ENCODE measurements around the gene TANC1.

TANC1 gene

DNA sequence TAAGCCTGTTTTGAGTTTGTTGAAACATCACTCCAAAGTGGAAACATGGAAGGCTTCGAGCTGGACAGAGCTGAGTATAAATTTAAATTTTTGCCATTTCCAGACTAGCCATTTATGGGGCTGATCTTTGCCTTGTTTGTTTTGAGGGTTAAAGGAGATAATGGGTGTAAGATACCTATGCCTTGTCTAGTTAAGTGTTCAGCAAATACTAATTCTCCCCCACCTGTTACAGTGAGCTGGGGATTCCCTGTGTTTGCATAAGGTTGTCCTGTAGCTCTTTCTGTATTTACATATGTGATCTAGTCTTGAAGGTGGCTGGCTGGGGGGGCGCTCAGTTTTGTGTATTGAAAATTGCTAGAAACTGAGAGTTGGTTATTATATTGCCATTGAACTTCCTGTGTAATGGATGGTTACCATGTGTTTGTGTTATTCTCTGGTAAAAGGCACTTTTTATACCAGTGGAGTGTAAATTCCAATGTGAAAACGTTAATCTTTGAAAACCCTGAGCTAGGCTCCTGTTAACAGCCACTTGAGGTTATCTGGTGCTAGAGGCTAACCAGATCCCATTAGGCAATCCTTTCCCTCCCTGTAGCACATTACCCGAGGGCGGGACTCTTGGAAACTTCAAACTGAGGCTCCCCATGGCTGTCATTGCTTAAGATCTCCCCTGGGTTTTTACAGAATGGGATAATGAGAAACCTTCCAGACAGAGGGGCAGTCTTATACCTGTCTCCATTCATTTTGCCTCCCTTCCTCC lies 26.7 kb downstream of the TANC1 start:
- DNase-seq (ENCODE audit: low read depth, low spot score): no peak

DNA sequence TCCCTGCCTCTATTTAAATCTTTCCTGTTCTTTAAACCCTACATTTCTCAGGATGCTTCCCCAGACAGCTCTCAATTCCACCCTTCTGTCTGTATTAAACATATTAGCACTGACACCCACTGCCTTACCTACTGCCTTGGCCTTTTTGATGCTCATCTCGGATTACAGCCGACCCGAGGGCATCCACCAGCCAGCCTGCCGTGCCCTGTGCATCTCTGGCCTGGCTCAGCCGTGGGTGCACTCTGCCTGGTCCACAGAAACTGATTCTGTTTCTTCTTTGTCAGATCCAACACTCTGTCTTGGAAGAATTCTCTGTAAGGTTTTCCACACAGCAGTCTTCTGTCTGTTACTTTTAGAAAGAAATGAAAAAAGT lies 27.2 kb downstream of the TANC1 start:
- no peak for DNase-seq (ENCODE audit: low read depth, low spot score)

DNA sequence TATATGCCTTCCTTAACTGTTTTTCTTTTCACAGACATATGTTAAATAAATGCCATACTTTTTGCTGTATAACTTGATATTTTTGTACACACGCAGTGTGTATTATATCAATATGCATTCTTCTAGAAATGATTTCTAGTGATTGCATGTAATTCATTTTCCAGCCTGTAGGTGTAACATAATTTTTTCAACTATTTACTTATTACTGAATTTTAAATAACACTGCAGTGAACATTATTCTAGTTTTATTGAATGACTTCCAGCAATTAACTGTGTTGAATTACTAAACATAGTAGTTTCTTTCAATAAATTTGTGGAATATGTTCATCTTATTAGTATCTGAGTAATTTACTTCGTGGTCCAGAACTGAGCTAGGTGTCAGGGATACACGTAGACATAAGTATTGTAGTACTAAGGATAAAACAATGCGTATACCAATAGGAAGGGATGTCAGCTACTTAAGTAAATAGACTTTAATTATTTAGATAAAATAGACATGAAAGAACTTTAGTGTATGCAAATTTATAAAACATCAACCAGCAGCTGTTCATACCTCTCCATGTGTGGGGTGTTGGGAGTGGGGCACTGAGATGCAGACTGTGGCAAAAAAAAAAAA lies 28.0 kb downstream of the TANC1 start:
- no peak for DNase-seq (ENCODE audit: low read depth, low spot score)

DNA sequence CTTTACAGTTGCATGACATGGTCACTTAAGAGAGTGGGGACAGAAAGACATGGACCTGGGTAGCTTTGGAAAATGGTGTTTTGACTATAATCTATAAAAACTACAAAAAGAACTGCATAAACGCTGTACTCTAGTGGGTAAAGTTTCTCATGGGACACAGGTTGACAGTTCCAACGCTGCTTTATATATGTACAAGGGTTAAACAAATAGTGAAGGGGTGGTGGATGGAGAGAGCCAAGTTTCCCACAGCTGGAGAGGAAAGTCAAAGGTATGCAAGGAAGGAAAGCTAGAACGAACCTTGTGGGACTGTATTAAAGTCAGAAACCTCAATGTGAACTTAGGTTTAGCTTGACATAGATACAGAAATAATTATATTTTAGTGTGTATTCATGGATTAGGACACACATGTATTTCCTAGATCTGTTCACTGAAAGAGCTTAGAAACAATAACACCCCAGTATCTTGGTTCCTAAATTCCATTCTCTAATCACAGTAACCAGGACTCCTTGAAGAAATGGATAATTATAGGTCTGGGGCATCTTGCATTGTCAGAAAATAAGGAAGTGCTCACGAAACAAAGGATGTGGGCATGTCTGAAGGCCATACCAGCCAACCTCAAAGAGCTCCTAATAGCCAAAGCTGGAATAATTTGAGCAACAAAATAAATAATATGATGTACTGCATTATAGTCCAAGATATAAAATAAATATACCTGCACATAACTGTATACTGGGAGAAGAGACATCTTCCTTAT lies 28.8 kb downstream of the TANC1 start:
- DNase-seq (ENCODE audit: low read depth, low spot score): no peak

DNA sequence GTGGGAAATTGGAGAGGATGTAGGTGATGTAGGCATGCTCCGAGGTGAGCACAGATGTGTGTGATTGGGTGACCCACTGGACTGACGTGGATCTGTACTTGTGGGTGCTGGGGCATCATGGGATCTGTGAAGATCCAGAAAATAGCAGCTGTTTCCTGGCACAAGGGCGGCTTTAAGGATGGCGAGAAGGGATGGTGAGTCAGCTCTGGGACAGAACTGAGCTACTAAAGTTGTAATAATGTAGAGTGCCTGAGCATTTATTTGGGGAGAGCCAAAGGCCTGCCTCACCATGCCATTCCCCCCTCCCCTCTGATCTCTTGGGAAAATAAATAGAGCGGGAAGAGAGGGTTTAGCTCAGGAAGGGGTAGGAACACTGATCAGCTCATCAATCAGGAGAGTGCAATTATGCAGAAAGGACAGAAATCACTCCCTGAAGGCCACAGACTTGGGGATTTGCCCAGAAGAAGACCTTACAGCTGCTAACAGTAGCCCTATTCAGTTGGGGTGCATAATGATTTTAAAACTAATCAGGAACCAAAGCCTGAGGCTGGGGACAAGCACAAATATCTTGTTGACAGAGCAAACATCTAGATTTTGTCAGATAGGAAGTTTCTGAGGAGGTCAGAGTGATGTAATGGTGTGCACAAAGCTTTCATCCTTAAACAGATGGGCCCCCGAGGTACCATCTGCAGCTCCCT lies 30.3 kb downstream of the TANC1 start:
- no peak for DNase-seq (ENCODE audit: low read depth, low spot score)

DNA sequence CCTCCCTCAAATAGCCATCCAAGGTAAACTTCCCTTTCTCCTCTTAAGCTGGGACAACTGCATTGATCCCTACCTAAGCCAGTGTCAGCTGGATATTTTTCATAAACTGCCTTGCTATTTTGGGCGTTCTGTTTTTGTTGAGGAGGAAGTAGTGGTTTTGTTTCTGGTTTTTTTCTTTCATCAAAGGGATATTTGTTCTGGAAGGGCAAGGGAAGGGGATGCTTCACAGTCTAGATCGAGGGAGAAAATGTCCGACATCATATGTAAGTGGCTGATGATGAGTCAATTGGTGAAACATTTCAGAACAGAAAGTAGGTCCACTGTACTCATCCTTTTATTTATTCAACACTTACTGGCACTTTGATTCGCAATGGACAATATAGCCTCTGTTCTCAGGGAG lies 31.0 kb downstream of the TANC1 start:
- no peak for DNase-seq (ENCODE audit: low read depth, low spot score)

DNA sequence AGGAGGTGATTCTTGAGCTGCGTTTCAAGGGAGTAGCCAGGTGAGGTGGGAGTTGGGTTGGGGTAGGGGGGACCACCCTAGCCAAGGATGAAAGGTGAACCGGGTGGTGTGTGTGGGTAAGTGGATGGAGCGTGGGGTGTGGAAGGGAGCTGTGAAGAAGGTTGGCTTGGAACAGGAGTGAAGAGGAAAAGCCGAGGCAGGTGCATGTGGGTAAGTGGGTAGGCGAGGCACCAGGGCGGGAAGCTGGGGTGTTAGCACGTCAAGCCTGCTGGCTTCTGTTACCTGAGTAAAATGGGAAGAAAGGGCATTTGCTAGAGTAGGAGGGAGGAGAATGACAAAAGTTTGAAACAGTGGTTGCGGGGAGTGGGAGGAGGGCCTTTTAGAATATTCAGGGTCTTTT lies 31.6 kb downstream of the TANC1 start:
- no peak for DNase-seq (ENCODE audit: low read depth, low spot score)

DNA sequence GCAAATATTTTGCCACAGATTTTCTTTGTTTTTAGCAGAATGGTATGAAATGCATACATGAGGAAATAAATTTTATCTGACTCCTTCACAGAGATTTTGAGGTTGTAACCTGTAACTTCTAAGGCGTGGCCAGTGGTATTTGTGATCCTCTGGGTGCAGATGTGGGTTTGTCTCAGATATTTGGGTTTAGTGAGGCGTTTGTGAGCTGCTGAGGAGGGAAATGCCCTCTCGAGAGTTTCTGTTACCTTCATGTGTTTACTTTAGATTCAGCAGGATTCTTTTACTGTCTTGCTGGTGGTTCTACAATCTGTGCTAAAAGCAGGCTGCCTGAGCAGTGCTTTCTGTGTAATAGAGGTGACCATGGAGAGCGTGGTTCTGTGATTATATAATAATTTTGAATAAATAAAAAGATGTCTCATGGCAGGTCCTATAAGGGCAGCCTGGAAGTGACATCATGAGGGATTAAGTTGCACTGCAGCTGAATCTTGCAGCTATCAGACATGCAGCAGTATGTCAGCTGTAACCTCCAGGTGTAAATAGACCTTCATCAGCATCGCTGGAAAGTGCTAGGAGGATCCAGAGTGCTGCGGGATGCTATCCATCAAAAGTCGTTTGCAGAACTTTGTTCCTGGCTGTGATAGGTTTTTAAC lies 34.1 kb downstream of the TANC1 start:
- no peak for DNase-seq (ENCODE audit: low read depth, low spot score)

DNA sequence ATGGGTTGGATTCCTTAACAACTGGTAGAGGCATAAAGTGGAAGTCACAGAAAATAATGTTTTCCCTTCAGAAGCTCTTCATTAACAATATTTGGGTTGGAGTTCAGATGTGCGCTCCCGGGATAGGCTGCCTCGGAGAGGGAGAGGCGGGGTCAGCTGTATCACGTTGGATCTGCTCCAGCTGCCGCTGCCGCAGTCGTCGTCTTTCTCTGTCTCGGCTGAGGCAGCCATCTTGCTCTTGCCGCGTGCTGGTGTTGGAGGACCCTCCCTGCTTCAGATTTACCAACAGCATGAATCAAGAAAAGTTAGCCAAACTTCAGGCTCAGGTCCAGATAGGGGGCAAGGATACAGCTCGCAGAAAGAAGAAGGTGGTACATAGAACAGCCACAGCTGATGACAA lies 35.1 kb downstream of the TANC1 start:
- DNase-seq (ENCODE audit: low read depth, low spot score): no peak

DNA sequence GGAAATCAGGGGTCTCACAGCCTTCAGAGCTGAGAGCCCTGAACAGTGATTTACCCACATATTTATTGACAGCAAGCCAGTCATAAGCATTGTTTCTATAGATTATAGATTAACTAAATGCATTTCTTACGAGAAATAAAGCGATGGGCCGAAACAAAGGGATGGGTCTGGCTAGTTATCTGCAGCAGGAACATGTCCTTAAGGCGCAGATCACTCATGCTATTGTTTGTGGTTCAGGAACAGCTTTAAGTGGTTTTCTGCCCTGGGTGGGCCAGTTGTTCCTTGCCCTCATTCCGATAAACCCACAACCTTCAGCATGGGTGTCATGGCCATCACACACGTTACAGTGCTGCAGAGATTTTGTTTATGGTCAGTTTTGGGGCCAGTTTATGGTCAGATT lies 36.4 kb downstream of the TANC1 start:
- DNase-seq (ENCODE audit: low read depth, low spot score): no peak

DNA sequence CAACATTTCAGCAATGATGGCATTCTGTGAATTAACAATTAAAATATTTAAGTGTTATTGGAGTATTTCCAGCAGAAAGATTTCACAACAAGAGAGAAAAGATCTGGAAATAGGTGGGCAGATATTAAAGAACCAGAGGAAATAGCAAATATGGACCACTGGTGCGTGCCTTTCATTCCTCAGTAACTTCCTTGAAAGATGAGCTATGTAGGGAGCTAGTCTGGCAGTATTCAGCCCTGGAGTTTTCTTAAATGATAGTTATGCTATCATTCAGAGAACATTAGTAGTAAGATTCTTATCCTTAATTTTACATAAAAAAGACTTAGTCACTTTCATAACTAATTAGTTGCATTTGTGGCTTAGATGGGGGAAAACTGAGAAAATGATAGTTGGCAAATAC lies 41.5 kb downstream of the TANC1 start:
- DNase-seq (ENCODE audit: low read depth, low spot score): no peak

DNA sequence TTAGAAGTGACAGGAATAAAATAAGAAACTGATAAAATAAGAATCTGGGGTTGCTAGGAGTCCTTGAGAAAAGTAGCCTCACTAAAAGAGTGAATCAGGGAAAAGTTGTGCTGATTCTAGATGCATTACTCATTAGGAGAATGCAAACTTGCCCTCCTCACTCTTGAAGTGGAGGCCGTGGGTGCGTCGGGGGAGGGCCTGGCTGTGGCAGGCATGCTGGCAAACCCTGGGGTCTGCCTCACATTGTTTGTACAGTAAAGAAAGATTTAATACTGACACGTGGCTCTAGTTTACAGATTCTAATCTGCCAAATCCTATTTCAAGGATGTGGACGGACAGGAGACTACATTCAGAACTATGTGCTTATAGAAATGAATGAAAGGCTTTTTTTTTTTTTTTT lies 41.9 kb downstream of the TANC1 start:
- DNase-seq (ENCODE audit: low read depth, low spot score): no peak

DNA sequence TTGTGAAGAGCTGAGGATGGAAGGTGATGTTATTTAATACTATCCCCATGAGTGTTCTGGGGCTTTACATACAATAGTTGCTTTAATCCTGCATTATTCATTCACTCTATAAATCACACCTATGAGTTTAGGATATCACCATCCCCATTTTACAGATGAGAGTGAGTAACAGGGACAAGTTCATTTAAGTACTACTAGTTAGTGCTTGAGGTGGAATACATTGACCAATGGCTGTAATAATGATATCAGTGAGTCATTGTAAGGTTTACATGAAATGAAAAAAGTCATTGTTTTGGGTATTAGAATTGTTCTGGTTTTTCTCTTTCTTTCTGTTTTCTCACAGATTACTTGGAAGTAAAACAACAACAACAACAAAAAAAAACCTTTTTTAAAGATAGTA lies 42.5 kb downstream of the TANC1 start:
- no peak for DNase-seq (ENCODE audit: low read depth, low spot score)

DNA sequence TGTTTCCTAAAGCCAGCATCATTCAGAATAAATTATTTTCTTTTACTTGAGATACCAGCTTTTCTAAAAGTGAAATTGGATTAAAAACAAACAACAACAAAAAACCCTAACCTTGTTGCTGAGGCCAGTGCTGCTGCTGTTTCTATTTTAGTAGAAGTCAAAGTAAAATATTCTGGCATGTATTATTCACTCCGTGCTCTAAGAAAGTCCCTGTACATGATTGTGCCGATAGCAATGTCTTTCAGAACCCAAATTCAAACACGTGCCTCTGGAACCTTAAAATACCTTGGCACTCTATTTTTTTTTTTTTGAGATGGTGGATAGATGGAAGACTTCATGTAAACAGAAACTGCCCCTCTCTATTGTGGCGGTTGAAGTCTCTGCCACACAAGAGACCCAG lies 43.7 kb downstream of the TANC1 start:
- no peak for DNase-seq (ENCODE audit: low read depth, low spot score)

DNA sequence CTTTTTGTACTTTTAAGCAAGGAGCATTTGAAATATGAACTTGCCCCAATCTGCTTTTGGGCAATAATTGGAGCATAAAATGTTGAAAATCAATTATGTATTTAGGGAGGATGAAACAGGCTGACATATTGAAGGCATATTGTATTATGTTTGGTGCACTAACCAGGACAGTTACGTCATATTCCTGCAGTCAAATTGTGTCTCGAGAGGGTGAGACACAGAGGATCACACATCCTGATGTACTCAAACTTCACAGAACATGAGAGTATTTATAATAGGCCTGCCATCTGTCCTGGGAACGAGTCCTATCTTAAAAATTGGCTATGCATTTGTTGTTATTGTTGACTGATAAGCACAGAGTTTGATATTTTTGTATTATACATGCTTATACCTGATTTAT lies 44.7 kb downstream of the TANC1 start:
- DNase-seq (ENCODE audit: low read depth, low spot score): no peak

DNA sequence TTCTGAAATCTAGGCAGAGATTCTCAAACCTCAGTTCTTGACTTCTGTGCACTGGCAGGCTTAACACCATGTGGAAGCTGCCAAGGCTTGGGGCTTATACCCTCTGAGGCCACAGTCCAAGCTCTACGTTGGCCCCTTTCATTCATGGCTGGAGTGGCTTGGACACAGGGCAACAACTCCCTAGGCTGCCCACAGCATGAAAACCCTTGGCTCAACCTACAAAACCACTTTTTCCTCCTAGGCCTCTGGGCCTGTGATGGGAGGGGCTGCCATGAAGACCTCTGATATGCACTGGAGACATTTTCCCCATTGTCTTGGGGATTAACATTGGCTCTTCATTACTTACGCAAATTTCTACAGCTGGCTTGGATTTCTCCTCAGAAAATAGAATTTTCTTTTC lies 46.7 kb downstream of the TANC1 start:
- no peak for DNase-seq (ENCODE audit: low read depth, low spot score)

DNA sequence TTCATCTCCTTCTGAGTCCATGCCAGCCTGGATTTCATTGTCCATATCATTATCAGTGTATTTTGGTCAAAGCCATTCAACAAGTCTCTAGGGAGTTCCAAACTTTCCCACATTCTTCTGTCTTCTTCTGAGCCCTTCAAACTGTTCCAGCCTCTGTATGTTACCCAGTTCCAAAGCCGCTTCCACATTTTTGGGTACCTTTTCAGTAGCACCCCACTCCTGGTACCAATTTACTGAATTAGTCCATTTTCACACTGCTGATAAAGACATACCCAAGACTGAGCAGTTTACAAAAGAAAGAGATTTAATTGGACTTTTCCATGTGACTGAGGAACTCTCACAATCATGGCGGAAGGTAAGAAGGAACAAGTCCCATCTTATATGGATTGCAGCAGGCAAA lies 47.4 kb downstream of the TANC1 start:
- no peak for DNase-seq (ENCODE audit: low read depth, low spot score)

DNA sequence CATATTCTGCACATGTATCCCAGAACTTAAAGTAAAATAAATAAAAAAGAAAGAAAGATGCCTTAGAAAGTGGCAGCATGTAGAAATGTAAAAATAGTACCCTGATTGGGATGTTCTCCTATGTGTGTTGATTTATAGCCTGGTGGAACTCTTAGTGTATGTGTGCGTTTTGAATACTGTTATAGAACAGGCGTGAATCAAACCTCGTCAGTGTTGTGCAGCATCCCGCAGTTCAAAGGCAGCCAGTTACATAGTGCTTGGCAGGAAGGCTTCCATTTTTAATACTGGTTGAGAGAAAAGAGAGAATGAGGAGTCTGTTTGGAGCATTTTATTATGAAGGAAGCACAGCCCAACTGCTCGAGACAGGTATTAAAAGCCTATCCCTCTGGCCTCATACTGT lies 49.4 kb downstream of the TANC1 start:
- DNase-seq (ENCODE audit: low read depth, low spot score): no peak

DNA sequence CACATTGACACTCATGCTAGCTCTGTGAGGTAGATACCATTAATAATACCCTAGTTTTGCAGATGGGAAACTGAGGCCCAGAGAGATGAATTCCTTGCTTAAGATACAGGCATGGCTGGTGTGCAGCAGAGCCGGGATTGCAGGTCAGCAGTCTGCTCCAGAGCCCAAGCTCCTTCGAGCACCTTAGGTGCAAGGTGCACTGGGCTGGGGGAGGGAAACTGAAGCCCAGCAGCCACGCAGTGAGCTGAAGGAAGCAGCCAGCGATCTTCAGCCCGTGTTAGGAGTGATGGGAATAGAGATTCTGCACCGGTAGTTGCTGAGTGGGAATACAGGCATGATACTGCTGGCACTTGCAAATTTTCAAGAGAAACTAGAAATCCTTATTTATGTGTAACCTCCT lies 50.6 kb downstream of the TANC1 start:
- DNase-seq (ENCODE audit: low read depth, low spot score): no peak

DNA sequence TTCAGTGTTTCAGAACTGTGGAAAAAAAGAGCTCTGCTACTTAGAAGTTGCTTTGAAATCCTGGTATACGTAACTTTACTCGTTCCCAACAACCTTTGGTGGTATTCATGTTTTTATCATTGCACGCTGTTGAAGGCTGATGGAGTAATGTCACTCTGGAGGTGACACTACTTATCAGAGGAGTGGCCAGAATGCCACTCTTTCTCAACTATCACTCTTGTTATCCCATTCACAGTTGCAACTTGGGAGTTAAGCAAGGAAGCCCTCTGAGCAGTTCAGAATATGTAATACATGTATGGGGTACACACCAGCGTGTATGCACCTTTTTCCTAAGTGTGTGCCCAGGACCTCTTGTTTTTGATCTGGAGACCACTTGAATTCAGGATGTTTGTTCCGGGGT lies 53.6 kb downstream of the TANC1 start:
- DNase-seq (ENCODE audit: low read depth, low spot score): no peak

DNA sequence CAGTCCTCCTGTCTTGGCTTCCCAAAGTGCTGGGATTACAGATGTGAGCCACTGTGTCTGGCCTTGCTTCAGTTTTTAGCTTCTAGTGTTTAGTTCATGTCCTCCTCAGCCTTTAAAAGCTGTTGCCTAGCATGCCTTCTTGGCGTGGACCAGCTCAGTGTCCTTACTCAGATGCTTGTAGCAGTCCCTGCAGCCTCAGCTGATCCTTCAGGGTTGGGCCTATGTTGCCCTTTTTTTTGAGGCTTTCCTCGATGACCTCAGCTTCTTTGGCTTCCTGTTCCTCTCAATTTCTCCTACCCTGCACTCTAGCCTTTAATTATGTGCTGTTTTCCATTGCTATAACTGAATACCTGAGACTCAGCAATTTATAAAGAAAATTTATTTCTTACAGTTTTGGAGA lies 57.7 kb downstream of the TANC1 start:
- no peak for DNase-seq (ENCODE audit: low read depth, low spot score)

DNA sequence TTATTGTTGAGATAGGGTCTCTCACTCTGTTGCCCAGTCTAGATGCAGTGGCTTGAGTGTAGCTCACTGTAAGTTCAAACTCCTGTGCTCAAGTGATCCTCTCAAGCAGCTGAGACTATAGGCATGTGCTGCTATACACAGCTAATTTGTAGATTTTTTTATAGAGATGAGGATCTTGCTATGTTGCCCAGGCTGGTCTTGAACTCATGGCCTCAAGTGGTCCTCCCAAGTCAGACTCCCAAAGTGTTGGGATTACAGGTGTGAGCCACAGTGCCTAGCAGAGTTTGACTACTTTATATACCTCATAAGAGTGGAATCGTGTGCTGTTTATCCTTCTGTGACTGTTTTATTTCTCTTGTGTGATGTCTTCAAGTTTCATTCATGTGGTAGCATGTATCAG lies 60.3 kb downstream of the TANC1 start:
- no peak for DNase-seq (ENCODE audit: low read depth, low spot score)

Data from activated CD4-positive, CD25-positive, alpha-beta regulatory T cell treated with anti-CD3 and anti-CD28 coated beads, Interleukin-2, amount 50 U/mL, for 16 hours (primary cell).